ENCODE data around the gene ASMTL.

DNA sequence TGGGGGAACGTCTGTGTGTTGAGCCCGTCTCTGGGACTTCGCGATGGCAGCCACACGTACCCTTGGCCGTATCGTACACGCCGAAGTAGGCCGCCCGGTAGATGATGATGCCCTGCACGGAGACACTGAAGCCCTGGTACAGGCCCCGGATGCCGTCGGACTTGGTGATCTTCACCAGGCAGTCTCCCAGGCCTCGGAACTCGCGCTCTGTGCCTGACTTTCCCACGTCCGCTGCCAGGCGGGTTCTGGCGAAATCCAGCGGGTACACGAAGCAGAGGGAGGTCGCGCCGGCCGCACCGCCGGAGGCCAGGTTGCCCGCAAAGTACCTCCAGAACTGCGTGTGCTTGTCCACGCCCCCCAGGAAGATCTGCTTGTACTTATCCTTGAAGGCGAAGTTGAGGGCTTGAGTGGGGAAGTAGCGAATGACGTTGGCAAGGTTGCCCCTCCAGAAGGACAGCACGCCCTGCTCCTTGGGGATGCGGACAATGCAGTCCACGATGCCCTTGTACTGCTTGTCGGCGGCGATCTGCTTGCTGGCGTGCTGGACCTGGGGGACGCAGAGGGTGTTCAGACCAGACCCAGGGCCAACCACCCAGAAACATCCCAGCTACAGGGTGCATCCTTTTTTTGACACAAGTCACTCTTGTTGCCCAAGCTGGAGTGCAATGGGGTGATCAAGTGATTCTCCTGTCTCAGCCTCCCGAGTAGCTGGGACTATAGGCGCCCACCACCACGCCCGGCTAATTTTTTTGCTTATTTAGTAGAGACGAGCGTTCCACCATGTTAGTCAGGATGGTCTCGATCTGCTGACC lies 63.3 kb downstream of the ASMTL start:
- TF ChIP-seq, protein P1, sequence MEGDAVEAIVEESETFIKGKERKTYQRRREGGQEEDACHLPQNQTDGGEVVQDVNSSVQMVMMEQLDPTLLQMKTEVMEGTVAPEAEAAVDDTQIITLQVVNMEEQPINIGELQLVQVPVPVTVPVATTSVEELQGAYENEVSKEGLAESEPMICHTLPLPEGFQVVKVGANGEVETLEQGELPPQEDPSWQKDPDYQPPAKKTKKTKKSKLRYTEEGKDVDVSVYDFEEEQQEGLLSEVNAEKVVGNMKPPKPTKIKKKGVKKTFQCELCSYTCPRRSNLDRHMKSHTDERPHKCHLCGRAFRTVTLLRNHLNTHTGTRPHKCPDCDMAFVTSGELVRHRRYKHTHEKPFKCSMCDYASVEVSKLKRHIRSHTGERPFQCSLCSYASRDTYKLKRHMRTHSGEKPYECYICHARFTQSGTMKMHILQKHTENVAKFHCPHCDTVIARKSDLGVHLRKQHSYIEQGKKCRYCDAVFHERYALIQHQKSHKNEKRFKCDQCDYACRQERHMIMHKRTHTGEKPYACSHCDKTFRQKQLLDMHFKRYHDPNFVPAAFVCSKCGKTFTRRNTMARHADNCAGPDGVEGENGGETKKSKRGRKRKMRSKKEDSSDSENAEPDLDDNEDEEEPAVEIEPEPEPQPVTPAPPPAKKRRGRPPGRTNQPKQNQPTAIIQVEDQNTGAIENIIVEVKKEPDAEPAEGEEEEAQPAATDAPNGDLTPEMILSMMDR (IDR thresholded peaks at IDR 0.05) = no peak
- no peak for TF ChIP-seq POLR2A (IDR thresholded peaks at IDR 0.05)

All from right lobe of liver (tissue), 4 donors.